ENCODE measurements around the gene B3GNT3.

DNA sequence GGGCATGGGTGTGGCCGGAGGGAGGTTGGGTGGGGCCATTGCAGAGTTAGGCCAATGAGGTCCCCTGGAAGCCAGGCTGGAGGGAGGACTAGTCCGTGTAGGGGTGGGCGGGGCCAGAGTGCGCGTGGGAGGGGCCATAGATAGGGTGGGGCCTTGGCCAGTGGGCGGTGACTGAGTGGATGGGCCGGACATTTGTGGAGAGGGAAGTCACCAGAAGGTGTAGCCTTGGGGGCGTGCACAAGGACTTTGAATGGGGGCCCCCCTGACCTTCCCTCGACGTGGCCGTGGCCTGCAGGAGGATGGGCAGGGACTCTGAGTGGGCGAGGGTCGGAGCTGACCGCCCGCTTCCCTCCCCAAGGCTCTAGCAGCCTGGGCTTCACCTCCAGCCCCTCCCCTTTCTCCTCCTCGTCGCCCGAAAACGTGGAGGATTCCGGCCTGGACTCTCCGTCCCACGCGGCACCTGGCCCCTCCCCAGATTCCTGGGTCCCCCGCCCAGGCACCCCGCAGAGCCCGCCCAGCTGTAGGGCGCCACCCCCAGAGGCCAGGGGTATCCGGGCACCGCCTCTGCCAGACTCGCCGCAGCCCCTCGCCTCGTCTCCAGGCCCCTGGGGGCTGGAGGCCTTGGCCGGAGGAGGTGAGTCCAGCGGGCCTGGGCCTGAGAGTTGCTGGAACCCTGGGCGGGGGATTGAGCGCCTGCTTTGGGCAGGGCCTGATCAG, 16.5 kb upstream of the B3GNT3 start:
- TF ChIP-seq, protein P1, sequence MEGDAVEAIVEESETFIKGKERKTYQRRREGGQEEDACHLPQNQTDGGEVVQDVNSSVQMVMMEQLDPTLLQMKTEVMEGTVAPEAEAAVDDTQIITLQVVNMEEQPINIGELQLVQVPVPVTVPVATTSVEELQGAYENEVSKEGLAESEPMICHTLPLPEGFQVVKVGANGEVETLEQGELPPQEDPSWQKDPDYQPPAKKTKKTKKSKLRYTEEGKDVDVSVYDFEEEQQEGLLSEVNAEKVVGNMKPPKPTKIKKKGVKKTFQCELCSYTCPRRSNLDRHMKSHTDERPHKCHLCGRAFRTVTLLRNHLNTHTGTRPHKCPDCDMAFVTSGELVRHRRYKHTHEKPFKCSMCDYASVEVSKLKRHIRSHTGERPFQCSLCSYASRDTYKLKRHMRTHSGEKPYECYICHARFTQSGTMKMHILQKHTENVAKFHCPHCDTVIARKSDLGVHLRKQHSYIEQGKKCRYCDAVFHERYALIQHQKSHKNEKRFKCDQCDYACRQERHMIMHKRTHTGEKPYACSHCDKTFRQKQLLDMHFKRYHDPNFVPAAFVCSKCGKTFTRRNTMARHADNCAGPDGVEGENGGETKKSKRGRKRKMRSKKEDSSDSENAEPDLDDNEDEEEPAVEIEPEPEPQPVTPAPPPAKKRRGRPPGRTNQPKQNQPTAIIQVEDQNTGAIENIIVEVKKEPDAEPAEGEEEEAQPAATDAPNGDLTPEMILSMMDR (IDR thresholded peaks at IDR 0.05; ENCODE audit: low read length), result no peak
- TF ChIP-seq EZH2phosphoT487 (IDR thresholded peaks at IDR 0.05; ENCODE audit: low read length) (no peak), EZH2 (optimal IDR thresholded peaks at IDR 0.05; ENCODE audit: low read depth, low read length) (no peak)

Measured in MM.1S (cell line).